Measurements from ENCODE around the gene BRI3.

GRCh38 chr7:98300595-98301372, 19.3 kb downstream of the BRI3 start:
- TF ChIP-seq CTCF (IDR thresholded peaks at IDR 0.05 in 2 of 3, conservative IDR thresholded peaks at IDR 0.05 in 1 of 3; ENCODE audit: insufficient read depth in 2 of 3, low read depth in 1 of 3, low read length in 3 of 3) (no peak), CEBPB (tag; IDR thresholded peaks at IDR 0.05) (no peak), CAMTA2 (CRISPR knock-in tag; conservative IDR thresholded peaks at IDR 0.05) (no peak), TEAD4 (IDR thresholded peaks at IDR 0.05; ENCODE audit: low read length) (0 out of 2 replicates have a peak, but pooled peaks have one; percentile 29), TEAD4 (CRISPR knock-in tag; IDR thresholded peaks at IDR 0.05; ENCODE audit: borderline replicate concordance) (no peak), ZNF232 (CRISPR knock-in tag; IDR thresholded peaks at IDR 0.05) (no peak), POLR2A (conservative IDR thresholded peaks at IDR 0.05) (no peak), FOXK2 (conservative IDR thresholded peaks at IDR 0.05 in 1 of 2, IDR thresholded peaks at IDR 0.05 in 1 of 2; ENCODE audit: low read depth in 2 of 2) (peak; percentile 87 to 90), SPI1 (IDR thresholded peaks at IDR 0.05; ENCODE audit: borderline replicate concordance, low read depth, low read length) (no peak), HDAC6 (IDR thresholded peaks at IDR 0.05; ENCODE audit: low read depth, low read length) (no peak), ZNF224 (CRISPR knock-in tag; IDR thresholded peaks at IDR 0.05) (no peak), STAT5B (CRISPR knock-in tag; IDR thresholded peaks at IDR 0.05) (no peak), EWSR1 (IDR thresholded peaks at IDR 0.05; ENCODE audit: borderline replicate concordance, low read depth, partially characterized antibody) (no peak)
